Tibial nerve (tissue), 4 donors: ENCODE data around the gene ANKS1A.

Experiments used
- EP300 ChIP-seq, 2 donors: sonication (generic); formaldehyde crosslinking; IDR thresholded peaks; one replicate each; pipeline ENCODE4 v1.6.1; 2017; ENCODE audit warnings: antibody characterized with exemption in 2 of 2, mild to moderate bottlenecking in 1 of 2
- POLR2A ChIP-seq, 2 donors: fragments of 450-650 bp; IDR thresholded peaks; one replicate each; pipeline ENCODE4 v1.6.1; 2017; ENCODE audit warnings: antibody characterized with exemption in 2 of 2, mild to moderate bottlenecking in 2 of 2, moderate library complexity in 2 of 2
- TF ChIP-seq, protein P1 (sequence below), 5 experiments: fragments of 200-600 bp in 3 of 5; fragments of 450-650 bp in 2 of 5; sonication (generic) in 3 of 5; IDR thresholded peaks; one replicate each; pipeline ENCODE4 v1.5.1; 2016 to 2019; ENCODE audit warnings: antibody characterized with exemption in 5 of 5, mild to moderate bottlenecking in 3 of 5, moderate library complexity in 2 of 5

DNA sequence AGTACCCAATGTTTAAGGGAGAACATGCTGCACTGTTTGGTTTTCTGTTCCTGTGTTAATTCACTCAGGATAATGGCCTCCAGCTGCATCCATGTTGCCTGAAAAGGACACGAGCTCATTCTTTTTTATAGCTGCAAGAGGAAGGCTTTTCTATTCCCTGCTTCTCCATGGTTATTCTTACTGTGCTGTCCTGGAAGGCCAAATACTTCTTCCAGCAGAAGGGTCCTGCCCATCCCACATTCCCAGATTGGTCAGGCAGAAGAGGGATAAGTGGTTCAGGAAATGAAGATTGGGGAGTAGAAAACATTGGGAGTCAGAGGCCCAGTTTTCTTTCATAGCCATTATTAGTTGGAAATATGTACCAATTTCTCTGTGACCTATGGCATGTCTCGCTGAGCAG, 129.7 kb downstream of the ANKS1A start:
- TF ChIP-seq, protein P1, sequence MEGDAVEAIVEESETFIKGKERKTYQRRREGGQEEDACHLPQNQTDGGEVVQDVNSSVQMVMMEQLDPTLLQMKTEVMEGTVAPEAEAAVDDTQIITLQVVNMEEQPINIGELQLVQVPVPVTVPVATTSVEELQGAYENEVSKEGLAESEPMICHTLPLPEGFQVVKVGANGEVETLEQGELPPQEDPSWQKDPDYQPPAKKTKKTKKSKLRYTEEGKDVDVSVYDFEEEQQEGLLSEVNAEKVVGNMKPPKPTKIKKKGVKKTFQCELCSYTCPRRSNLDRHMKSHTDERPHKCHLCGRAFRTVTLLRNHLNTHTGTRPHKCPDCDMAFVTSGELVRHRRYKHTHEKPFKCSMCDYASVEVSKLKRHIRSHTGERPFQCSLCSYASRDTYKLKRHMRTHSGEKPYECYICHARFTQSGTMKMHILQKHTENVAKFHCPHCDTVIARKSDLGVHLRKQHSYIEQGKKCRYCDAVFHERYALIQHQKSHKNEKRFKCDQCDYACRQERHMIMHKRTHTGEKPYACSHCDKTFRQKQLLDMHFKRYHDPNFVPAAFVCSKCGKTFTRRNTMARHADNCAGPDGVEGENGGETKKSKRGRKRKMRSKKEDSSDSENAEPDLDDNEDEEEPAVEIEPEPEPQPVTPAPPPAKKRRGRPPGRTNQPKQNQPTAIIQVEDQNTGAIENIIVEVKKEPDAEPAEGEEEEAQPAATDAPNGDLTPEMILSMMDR (IDR thresholded peaks at IDR 0.05): no peak
- TF ChIP-seq EP300 (IDR thresholded peaks at IDR 0.05) (no peak), POLR2A (IDR thresholded peaks at IDR 0.05) (no peak)
